ENCODE results near the gene TPK1.

DNA sequence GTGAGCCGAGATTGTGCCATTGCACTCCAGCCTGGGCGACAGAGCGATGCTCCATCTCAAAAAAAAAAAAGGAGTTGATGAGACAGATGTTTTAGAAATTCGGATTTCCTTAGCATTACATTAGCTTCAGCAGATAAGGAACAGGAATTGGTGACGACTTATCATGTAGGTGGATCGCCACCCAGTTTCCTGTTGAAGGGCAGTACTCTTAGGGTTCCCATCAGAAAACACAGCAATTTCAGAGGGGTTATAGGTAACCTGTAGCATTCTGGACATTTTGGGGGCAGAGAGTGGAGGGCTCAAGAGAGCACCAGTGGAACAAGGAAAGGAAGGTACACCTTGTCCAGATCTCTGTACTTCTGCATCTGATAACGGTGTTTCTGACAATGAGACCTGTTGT lies 286.0 kb downstream of the TPK1 start:
- TF ChIP-seq, protein P1, sequence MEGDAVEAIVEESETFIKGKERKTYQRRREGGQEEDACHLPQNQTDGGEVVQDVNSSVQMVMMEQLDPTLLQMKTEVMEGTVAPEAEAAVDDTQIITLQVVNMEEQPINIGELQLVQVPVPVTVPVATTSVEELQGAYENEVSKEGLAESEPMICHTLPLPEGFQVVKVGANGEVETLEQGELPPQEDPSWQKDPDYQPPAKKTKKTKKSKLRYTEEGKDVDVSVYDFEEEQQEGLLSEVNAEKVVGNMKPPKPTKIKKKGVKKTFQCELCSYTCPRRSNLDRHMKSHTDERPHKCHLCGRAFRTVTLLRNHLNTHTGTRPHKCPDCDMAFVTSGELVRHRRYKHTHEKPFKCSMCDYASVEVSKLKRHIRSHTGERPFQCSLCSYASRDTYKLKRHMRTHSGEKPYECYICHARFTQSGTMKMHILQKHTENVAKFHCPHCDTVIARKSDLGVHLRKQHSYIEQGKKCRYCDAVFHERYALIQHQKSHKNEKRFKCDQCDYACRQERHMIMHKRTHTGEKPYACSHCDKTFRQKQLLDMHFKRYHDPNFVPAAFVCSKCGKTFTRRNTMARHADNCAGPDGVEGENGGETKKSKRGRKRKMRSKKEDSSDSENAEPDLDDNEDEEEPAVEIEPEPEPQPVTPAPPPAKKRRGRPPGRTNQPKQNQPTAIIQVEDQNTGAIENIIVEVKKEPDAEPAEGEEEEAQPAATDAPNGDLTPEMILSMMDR (IDR thresholded peaks at IDR 0.05): no peak
- no peak for TF ChIP-seq POLR2AphosphoS5 (IDR thresholded peaks at IDR 0.05; ENCODE audit: insufficient read depth in 1 of 2, low read depth in 1 of 2)
- TF ChIP-seq POLR2A (IDR thresholded peaks at IDR 0.05): no peak

Data from vagina (tissue), 2 donors.